HepG2 (cell line): ENCODE data around the gene RUSC1. TPM values are rescaled to one million over a fixed set of nuclear protein-coding genes. Genes with fewer than 3 reads are reported as not detected.

ENCODE experiments used
- ATAC-seq: fragments of 200-7000 bp; cut with Tn5 transposase; 3 replicates; pipeline ENCODE4 v1.9.1; 2020; ENCODE audit warnings: mild to moderate bottlenecking, moderate library complexity
- BruUV-seq: library from RNA; stranded (reverse); fragments of 400-500 nt; replicated peaks from 2 replicates; lab custom pipeline; 2021; lab: Mats Ljungman, UMichigan
- CTCF ChIA-PET: fragments of 300-600 bp; formaldehyde crosslinking; extraction: SDS; loops from one replicate; lab custom pipeline; 2021; ENCODE audit warnings: low total read pairs, inconsistent platforms, low intra/inter-chr PET ratio; lab: Yijun Ruan, JAX
- POLR2A ChIA-PET: fragments of 350-600 bp; sonication (Branson Sonifier 250); formaldehyde crosslinking; loops from one replicate; lab custom pipeline; 2020; ENCODE audit warnings: antibody characterized with exemption, inconsistent platforms; lab: Yijun Ruan, JAX
- DNase-seq: peaks from one replicate; pipeline ENCODE4 v3.0.0-alpha.2; 2015; ENCODE audit warnings: low spot score
- FAIRE-seq: peaks from 3 replicates; lab custom pipeline; 2011; peaks lifted over from hg19 to GRCh38; lab: Jason Lieb, UNC
- H2AFZ ChIP-seq: one replicate; pipeline ENCODE4 v1.6.1; 2011; ENCODE audit warnings: low read length, inconsistent platforms
- H3K27ac ChIP-seq: fragments of 300-600 bp; 3 replicates; pipeline ENCODE4 v1.8.0; 2011; ENCODE audit warnings: mixed run types, mild to moderate bottlenecking, mixed read lengths, low read length, inconsistent platforms; ENCODE audit not compliant: insufficient read depth; ENCODE audit errors: extremely low read length
- H3K27me3 ChIP-seq, 2 experiments: fragments of 200-600 bp in 1 of 2; 2 replicates in 1 of 2; 3 replicates in 1 of 2; pipeline versions ENCODE4 v1.6.0 to v1.8.0; 2011; ENCODE audit warnings: low read length in 2 of 2, mild to moderate bottlenecking in 2 of 2, moderate library complexity in 2 of 2, inconsistent platforms in 1 of 2; ENCODE audit not compliant: insufficient read depth in 2 of 2, control insufficient read depth in 1 of 2
- H3K36me3 ChIP-seq, 2 experiments: fragments of 200-600 bp in 1 of 2; replicated peaks in 1 of 2; 2 replicates in 1 of 2; 3 replicates in 1 of 2; pipeline versions ENCODE4 v1.5.1 to v1.8.0; 2011; ENCODE audit warnings: low read length in 2 of 2, inconsistent platforms in 1 of 2; ENCODE audit not compliant: insufficient read depth in 2 of 2, control insufficient read depth in 1 of 2
- H3K4me1 ChIP-seq: 2 replicates; pipeline ENCODE4 v1.5.1; 2012; ENCODE audit warnings: low read length, inconsistent platforms; ENCODE audit not compliant: insufficient read depth
- H3K4me2 ChIP-seq: 2 replicates; pipeline ENCODE4 v1.6.0; 2011; ENCODE audit warnings: low read depth, low read length, inconsistent platforms
- H3K4me3 ChIP-seq, 3 experiments: fragments of 200-600 bp in 1 of 3; sonication (generic), shearing (Covaris generic) in 1 of 3; replicated peaks in 1 of 3; 2 replicates each; pipeline ENCODE4 v1.5.1; 2011 to 2016; ENCODE audit warnings: low read length in 3 of 3, inconsistent platforms in 2 of 3, low read depth in 2 of 3, mild to moderate bottlenecking in 2 of 3, control low read depth in 1 of 3, mixed read lengths in 1 of 3; ENCODE audit not compliant: insufficient read depth in 1 of 3
- H3K79me2 ChIP-seq: one replicate; pipeline ENCODE4 v1.6.1; 2011; ENCODE audit warnings: low read length, inconsistent platforms; ENCODE audit not compliant: insufficient read depth
- H3K9ac ChIP-seq: 2 replicates; pipeline ENCODE4 v1.6.0; 2011; ENCODE audit warnings: mild to moderate bottlenecking, low read depth, low read length, inconsistent platforms; ENCODE audit not compliant: insufficient read depth
- H3K9me3 ChIP-seq: 2 replicates; pipeline ENCODE4 v1.5.1; 2012; ENCODE audit warnings: mild to moderate bottlenecking, low read length
- H4K20me1 ChIP-seq: 2 replicates; pipeline ENCODE4 v1.6.0; 2011; ENCODE audit warnings: inconsistent platforms, mild to moderate bottlenecking, low read length, moderate library complexity; ENCODE audit not compliant: insufficient read depth
- JDP2 ChIP-seq: sonication (generic); formaldehyde crosslinking; IDR thresholded peaks from 2 replicates; pipeline ENCODE4 v1.8.1; 2022; ENCODE audit warnings: missing genetic modification reagents, borderline replicate concordance
- SRF ChIP-seq: IDR thresholded peaks from 2 replicates; pipeline ENCODE4 v1.6.1; 2011; ENCODE audit warnings: mild to moderate bottlenecking, low read depth, low read length, moderate library complexity
- ZNF367 ChIP-seq: sonication (generic); formaldehyde crosslinking; IDR thresholded peaks from 2 replicates; pipeline ENCODE4 v1.4.0; 2020; ENCODE audit warnings: missing genetic modification reagents, borderline replicate concordance
- ZNF724P ChIP-seq: sonication (generic); formaldehyde crosslinking; IDR thresholded peaks from 2 replicates; pipeline ENCODE4 v1.8.0; 2022; ENCODE audit warnings: missing genetic modification reagents, borderline replicate concordance
- ZNF768 ChIP-seq: sonication (generic); formaldehyde crosslinking; IDR thresholded peaks from 2 replicates; pipeline ENCODE4 v1.4.0; 2020; ENCODE audit warnings: missing genetic modification reagents
- ZNF773 ChIP-seq: sonication (generic); formaldehyde crosslinking; IDR thresholded peaks from 2 replicates; pipeline ENCODE4 v1.4.0; 2020; ENCODE audit warnings: missing genetic modification reagents, borderline replicate concordance
- WGBS: methylation state at CpG from one replicate; pipeline ENCODE4 v1.1.6; 2017; ENCODE audit warnings: low lambda C conversion rate; 5-methylcytosine and 5-hydroxymethylcytosine counted together
- in situ Hi-C: cut with HindIII; loops from 2 replicates; pipeline ENCODE4 v1.10.0; 2017; ENCODE audit warnings: low pct_unique_long_range_greater_than_20kb; ENCODE audit not compliant: extremely low pct_ligation_motif_present
- intact Hi-C: fragments of 100-400 bp; cut with micrococcal nuclease; formaldehyde crosslinking; loops from one replicate; pipeline ENCODE4 v1.10.0; 2022; ENCODE audit not compliant: unreplicated experiment
- polyA plus RNA-seq, 8 experiments: library from polyadenylated mRNA; depleted of rRNA in 3 of 8; stranded (reverse) in 7 of 8; unstranded in 1 of 8; fragments of >200 nt; fragmentation: Illumina TruSeq in 4 of 8; extraction: Trizol in 4 of 8; gene quantifications; 2 replicates each; pipeline versions ENCODE4 v1.2.1 to v1.2.3, GENCODE V29; 2011 to 2016; ENCODE audit warnings: low read depth in 4 of 8, missing spikeins in 1 of 8, mixed read lengths in 1 of 8; ENCODE audit not compliant: insufficient read depth in 1 of 8
- total RNA-seq, 5 experiments: library from RNA; depleted of rRNA; stranded (reverse); fragments of >200 nt; fragmentation: Illumina TruSeq; extraction: Trizol; gene quantifications; 2 replicates each; pipeline ENCODE4 v1.2.3, GENCODE V29; 2016; ENCODE audit warnings: low read depth in 1 of 5
- TF ChIP-seq, protein P1 (sequence below): sonication (generic); formaldehyde crosslinking; IDR thresholded peaks from 2 replicates; pipeline ENCODE4 v1.4.0; 2020; ENCODE audit warnings: missing genetic modification reagents, borderline replicate concordance
- TF ChIP-seq, protein P2 (sequence below): sonication (generic); formaldehyde crosslinking; IDR thresholded peaks from 2 replicates; pipeline ENCODE4 v1.5.0; 2020; ENCODE audit warnings: mild to moderate bottlenecking, missing genetic modification reagents, borderline replicate concordance
- TF ChIP-seq, protein P3 (sequence below): sonication (generic); formaldehyde crosslinking; conservative IDR thresholded peaks from 2 replicates; pipeline ENCODE4 v1.8.0; 2022; ENCODE audit warnings: missing genetic modification reagents

RUSC1 gene
- total and polyA plus RNA-seq, 2 of the 13 experiments (the other 11 are each of a cell fraction or from before 2014, with no cell fraction given): 18.7 to 20.4 TPM

DNA sequence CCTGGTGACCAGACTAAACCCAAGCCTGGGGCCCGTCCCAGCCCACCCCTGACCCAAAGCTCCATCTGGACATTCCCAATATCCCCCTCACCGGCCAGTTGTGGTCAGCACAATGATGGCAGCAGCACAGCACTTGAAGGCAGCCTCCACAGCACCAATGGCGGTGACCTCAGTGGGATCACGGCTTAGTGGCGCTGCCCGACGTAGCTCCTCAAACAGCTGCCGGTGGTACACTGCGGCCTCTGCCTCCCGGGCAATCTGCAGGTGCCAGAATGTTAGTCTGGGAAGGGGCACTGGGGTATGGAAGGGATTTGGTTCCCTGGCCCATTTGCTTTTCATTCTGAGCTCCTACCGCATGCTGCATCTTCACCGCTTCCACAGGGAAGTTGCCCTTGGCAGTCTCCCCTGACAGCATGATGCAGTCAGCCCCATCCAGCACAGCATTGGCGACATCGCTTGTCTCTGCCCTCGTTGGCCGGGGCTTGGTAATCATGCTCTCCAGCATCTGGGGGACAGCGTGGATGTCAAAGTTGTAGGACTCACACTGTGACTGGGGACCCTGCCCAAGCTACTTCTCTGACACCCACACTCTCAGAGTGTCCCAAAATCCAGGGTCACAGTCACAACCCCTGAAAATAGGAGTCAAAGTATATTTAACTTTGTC, 27.5 kb upstream of the RUSC1 start:
- Histone ChIP-seq H3K36me3 (peaks cover 0 to 12% of the 10 kb centered on the region in 2 experiments; a peak in 3 of 5 replicates), H2AFZ (no peak overlapping the region), H3K4me1 (peaks cover 15% of the 10 kb centered on the region), H3K27ac (no peak overlapping the region), H3K4me2 (no peak overlapping the region), H3K27me3 (no peaks in the 10 kb centered on the region), H3K9me3 (no peaks in the 10 kb centered on the region), H4K20me1 (no peaks in the 10 kb centered on the region), H3K4me3 (no peak overlapping the region), H3K9ac (no peak overlapping the region), H3K79me2 (no peaks in the 10 kb centered on the region)
- POLR2A ChIA-PET: interaction anchor here (1.3 kb wide), 1 partner anchor 20 kb away, joined by 7 read pairs; the partner anchor contains the start of gene CLK2
- in situ Hi-C loops (no loop called here), intact Hi-C loops (no loop called here)
- DNase-seq (no peak), ATAC-seq (no peak), FAIRE-seq (no peak)
- no TSS peak for BruUV-seq
- WGBS: 98% methylated on average over 9 of the region's 17 CpGs
- CTCF ChIA-PET: no interaction called here
- TF ChIP-seq ZNF724P (CRISPR knock-in tag) (no peak), ZNF768 (CRISPR knock-in tag) (no peak), ZNF773 (no peak), JDP2 (no peak), SRF (no peak), ZNF367 (CRISPR knock-in tag) (no peak)
- TF ChIP-seq, protein P1, sequence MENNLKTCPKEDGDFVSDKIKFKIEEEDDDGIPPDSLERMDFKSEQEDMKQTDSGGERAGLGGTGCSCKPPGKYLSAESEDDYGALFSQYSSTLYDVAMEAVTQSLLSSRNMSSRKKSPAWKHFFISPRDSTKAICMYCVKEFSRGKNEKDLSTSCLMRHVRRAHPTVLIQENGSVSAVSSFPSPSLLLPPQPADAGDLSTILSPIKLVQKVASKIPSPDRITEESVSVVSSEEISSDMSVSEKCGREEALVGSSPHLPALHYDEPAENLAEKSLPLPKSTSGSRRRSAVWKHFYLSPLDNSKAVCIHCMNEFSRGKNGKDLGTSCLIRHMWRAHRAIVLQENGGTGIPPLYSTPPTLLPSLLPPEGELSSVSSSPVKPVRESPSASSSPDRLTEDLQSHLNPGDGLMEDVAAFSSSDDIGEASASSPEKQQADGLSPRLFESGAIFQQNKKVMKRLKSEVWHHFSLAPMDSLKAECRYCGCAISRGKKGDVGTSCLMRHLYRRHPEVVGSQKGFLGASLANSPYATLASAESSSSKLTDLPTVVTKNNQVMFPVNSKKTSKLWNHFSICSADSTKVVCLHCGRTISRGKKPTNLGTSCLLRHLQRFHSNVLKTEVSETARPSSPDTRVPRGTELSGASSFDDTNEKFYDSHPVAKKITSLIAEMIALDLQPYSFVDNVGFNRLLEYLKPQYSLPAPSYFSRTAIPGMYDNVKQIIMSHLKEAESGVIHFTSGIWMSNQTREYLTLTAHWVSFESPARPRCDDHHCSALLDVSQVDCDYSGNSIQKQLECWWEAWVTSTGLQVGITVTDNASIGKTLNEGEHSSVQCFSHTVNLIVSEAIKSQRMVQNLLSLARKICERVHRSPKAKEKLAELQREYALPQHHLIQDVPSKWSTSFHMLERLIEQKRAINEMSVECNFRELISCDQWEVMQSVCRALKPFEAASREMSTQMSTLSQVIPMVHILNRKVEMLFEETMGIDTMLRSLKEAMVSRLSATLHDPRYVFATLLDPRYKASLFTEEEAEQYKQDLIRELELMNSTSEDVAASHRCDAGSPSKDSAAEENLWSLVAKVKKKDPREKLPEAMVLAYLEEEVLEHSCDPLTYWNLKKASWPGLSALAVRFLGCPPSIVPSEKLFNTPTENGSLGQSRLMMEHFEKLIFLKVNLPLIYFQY: no peak
- TF ChIP-seq, protein P2, sequence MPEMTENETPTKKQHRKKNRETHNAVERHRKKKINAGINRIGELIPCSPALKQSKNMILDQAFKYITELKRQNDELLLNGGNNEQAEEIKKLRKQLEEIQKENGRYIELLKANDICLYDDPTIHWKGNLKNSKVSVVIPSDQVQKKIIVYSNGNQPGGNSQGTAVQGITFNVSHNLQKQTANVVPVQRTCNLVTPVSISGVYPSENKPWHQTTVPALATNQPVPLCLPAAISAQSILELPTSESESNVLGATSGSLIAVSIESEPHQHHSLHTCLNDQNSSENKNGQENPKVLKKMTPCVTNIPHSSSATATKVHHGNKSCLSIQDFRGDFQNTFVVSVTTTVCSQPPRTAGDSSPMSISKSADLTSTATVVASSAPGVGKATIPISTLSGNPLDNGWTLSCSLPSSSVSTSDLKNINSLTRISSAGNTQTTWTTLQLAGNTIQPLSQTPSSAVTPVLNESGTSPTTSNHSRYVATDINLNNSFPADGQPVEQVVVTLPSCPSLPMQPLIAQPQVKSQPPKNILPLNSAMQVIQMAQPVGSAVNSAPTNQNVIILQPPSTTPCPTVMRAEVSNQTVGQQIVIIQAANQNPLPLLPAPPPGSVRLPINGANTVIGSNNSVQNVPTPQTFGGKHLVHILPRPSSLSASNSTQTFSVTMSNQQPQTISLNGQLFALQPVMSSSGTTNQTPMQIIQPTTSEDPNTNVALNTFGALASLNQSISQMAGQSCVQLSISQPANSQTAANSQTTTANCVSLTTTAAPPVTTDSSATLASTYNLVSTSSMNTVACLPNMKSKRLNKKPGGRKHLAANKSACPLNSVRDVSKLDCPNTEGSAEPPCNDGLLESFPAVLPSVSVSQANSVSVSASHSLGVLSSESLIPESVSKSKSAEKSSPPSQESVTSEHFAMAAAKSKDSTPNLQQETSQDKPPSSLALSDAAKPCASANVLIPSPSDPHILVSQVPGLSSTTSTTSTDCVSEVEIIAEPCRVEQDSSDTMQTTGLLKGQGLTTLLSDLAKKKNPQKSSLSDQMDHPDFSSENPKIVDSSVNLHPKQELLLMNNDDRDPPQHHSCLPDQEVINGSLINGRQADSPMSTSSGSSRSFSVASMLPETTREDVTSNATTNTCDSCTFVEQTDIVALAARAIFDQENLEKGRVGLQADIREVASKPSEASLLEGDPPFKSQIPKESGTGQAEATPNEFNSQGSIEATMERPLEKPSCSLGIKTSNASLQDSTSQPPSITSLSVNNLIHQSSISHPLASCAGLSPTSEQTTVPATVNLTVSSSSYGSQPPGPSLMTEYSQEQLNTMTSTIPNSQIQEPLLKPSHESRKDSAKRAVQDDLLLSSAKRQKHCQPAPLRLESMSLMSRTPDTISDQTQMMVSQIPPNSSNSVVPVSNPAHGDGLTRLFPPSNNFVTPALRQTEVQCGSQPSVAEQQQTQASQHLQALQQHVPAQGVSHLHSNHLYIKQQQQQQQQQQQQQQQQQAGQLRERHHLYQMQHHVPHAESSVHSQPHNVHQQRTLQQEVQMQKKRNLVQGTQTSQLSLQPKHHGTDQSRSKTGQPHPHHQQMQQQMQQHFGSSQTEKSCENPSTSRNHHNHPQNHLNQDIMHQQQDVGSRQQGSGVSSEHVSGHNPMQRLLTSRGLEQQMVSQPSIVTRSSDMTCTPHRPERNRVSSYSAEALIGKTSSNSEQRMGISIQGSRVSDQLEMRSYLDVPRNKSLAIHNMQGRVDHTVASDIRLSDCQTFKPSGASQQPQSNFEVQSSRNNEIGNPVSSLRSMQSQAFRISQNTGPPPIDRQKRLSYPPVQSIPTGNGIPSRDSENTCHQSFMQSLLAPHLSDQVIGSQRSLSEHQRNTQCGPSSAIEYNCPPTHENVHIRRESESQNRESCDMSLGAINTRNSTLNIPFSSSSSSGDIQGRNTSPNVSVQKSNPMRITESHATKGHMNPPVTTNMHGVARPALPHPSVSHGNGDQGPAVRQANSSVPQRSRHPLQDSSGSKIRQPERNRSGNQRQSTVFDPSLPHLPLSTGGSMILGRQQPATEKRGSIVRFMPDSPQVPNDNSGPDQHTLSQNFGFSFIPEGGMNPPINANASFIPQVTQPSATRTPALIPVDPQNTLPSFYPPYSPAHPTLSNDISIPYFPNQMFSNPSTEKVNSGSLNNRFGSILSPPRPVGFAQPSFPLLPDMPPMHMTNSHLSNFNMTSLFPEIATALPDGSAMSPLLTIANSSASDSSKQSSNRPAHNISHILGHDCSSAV (CRISPR knock-in tag): no peak
- TF ChIP-seq, protein P3, sequence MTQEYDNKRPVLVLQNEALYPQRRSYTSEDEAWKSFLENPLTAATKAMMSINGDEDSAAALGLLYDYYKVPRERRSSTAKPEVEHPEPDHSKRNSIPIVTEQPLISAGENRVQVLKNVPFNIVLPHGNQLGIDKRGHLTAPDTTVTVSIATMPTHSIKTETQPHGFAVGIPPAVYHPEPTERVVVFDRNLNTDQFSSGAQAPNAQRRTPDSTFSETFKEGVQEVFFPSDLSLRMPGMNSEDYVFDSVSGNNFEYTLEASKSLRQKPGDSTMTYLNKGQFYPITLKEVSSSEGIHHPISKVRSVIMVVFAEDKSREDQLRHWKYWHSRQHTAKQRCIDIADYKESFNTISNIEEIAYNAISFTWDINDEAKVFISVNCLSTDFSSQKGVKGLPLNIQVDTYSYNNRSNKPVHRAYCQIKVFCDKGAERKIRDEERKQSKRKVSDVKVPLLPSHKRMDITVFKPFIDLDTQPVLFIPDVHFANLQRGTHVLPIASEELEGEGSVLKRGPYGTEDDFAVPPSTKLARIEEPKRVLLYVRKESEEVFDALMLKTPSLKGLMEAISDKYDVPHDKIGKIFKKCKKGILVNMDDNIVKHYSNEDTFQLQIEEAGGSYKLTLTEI (CRISPR knock-in tag): no peak
